ENCODE measurements around the gene ATRNL1.

Gene ATRNL1

GRCh38 chr10:115844591-115844990 is 751.4 kb downstream of the ATRNL1 start:
- ATAC-seq (ENCODE audit: insufficient read depth, low read depth), result no peak
- H3K79me2 ChIP-seq (ENCODE audit: insufficient read depth, low read length), result no peaks in the 10 kb centered on the region
- no peak for DNase-seq
- H2AFZ ChIP-seq (ENCODE audit: low read depth, low read length), result no peak overlapping the region
- no peak overlapping the region for H3K4me2 ChIP-seq (ENCODE audit: insufficient read depth, low read length)
- no peaks in the 10 kb centered on the region for H4K20me1 ChIP-seq (ENCODE audit: insufficient read depth, low read length)
- no peak overlapping the region for H3K9ac ChIP-seq (ENCODE audit: low read depth, low read length)
- H3K27me3 ChIP-seq (ENCODE audit: insufficient read depth, low read length, poor library complexity), result no peaks in the 10 kb centered on the region
- TF ChIP-seq CTCF (IDR thresholded peaks at IDR 0.05; ENCODE audit: borderline replicate concordance, extremely low read depth, low read length, poor library complexity, severe bottlenecking) (no peak), EZH2 (IDR thresholded peaks at IDR 0.05; ENCODE audit: borderline replicate concordance, low read depth, low read length, severe bottlenecking) (no peak)
- H3K36me3 ChIP-seq (ENCODE audit: insufficient read depth, low read length), result no peaks in the 10 kb centered on the region
- no peak overlapping the region for H3K4me3 ChIP-seq (ENCODE audit: low read depth in 1 of 2, low read length in 2 of 2)
- no peak overlapping the region for H3K27ac ChIP-seq (ENCODE audit: low read length)
- no peaks in the 10 kb centered on the region for H3K9me3 ChIP-seq (ENCODE audit: insufficient read depth, low read length, severe bottlenecking)
- H3K4me1 ChIP-seq (ENCODE audit: insufficient read depth, low read length), result no peaks in the 10 kb centered on the region

GRCh38 chr10:115845921-115846320 is 752.8 kb downstream of the ATRNL1 start:
- Histone ChIP-seq H3K27me3 (ENCODE audit: insufficient read depth, low read length, poor library complexity) (no peaks in the 10 kb centered on the region), H3K27ac (ENCODE audit: low read length) (no peak overlapping the region), H3K4me1 (ENCODE audit: insufficient read depth, low read length) (no peaks in the 10 kb centered on the region), H3K4me3 (ENCODE audit: low read depth in 1 of 2, low read length in 2 of 2) (no peak overlapping the region), H4K20me1 (ENCODE audit: insufficient read depth, low read length) (no peaks in the 10 kb centered on the region), H3K36me3 (ENCODE audit: insufficient read depth, low read length) (no peaks in the 10 kb centered on the region), H3K9me3 (ENCODE audit: insufficient read depth, low read length, severe bottlenecking) (no peaks in the 10 kb centered on the region), H2AFZ (ENCODE audit: low read depth, low read length) (no peak overlapping the region), H3K4me2 (ENCODE audit: insufficient read depth, low read length) (no peak overlapping the region), H3K9ac (ENCODE audit: low read depth, low read length) (no peak overlapping the region), H3K79me2 (ENCODE audit: insufficient read depth, low read length) (no peaks in the 10 kb centered on the region)
- DNase-seq (no peak), ATAC-seq (ENCODE audit: insufficient read depth, low read depth) (no peak)
- TF ChIP-seq CTCF (IDR thresholded peaks at IDR 0.05; ENCODE audit: borderline replicate concordance, extremely low read depth, low read length, poor library complexity, severe bottlenecking), result no peak
- no peak for TF ChIP-seq EZH2 (IDR thresholded peaks at IDR 0.05; ENCODE audit: borderline replicate concordance, low read depth, low read length, severe bottlenecking)

- H3K4me2 ChIP-seq (ENCODE audit: insufficient read depth, low read length), result no peak overlapping the region
- DNase-seq (no peak), ATAC-seq (ENCODE audit: insufficient read depth, low read depth) (no peak)
- no peak overlapping the region for H3K27ac ChIP-seq (ENCODE audit: low read length)
- no peak overlapping the region for H2AFZ ChIP-seq (ENCODE audit: low read depth, low read length)
- no peaks in the 10 kb centered on the region for H3K36me3 ChIP-seq (ENCODE audit: insufficient read depth, low read length)
- no peaks in the 10 kb centered on the region for H3K9me3 ChIP-seq (ENCODE audit: insufficient read depth, low read length, severe bottlenecking)
- H3K27me3 ChIP-seq (ENCODE audit: insufficient read depth, low read length, poor library complexity), result no peaks in the 10 kb centered on the region
- H3K4me3 ChIP-seq (ENCODE audit: low read depth in 1 of 2, low read length in 2 of 2), result no peak overlapping the region
- no peaks in the 10 kb centered on the region for H3K4me1 ChIP-seq (ENCODE audit: insufficient read depth, low read length)
- H3K79me2 ChIP-seq (ENCODE audit: insufficient read depth, low read length), result no peaks in the 10 kb centered on the region
- no peaks in the 10 kb centered on the region for H4K20me1 ChIP-seq (ENCODE audit: insufficient read depth, low read length)
- no peak overlapping the region for H3K9ac ChIP-seq (ENCODE audit: low read depth, low read length)
- TF ChIP-seq EZH2 (IDR thresholded peaks at IDR 0.05; ENCODE audit: borderline replicate concordance, low read depth, low read length, severe bottlenecking) (no peak), CTCF (IDR thresholded peaks at IDR 0.05; ENCODE audit: borderline replicate concordance, extremely low read depth, low read length, poor library complexity, severe bottlenecking) (no peak)
Measured at GRCh38 chr10:115846528-115846927, 753.4 kb downstream of the ATRNL1 start.

GRCh38 chr10:115849197-115849596 is 756.0 kb downstream of the ATRNL1 start:
- no peaks in the 10 kb centered on the region for H3K9me3 ChIP-seq (ENCODE audit: insufficient read depth, low read length, severe bottlenecking)
- H4K20me1 ChIP-seq (ENCODE audit: insufficient read depth, low read length), result no peaks in the 10 kb centered on the region
- no peaks in the 10 kb centered on the region for H3K79me2 ChIP-seq (ENCODE audit: insufficient read depth, low read length)
- TF ChIP-seq EZH2 (IDR thresholded peaks at IDR 0.05; ENCODE audit: borderline replicate concordance, low read depth, low read length, severe bottlenecking) (no peak), CTCF (IDR thresholded peaks at IDR 0.05; ENCODE audit: borderline replicate concordance, extremely low read depth, low read length, poor library complexity, severe bottlenecking) (no peak)
- no peaks in the 10 kb centered on the region for H3K27me3 ChIP-seq (ENCODE audit: insufficient read depth, low read length, poor library complexity)
- H3K4me2 ChIP-seq (ENCODE audit: insufficient read depth, low read length), result no peak overlapping the region
- DNase-seq (no peak), ATAC-seq (ENCODE audit: insufficient read depth, low read depth) (no peak)
- no peak overlapping the region for H3K4me3 ChIP-seq (ENCODE audit: low read depth in 1 of 2, low read length in 2 of 2)
- no peak overlapping the region for H3K27ac ChIP-seq (ENCODE audit: low read length)
- no peak overlapping the region for H2AFZ ChIP-seq (ENCODE audit: low read depth, low read length)
- no peaks in the 10 kb centered on the region for H3K36me3 ChIP-seq (ENCODE audit: insufficient read depth, low read length)
- no peak overlapping the region for H3K9ac ChIP-seq (ENCODE audit: low read depth, low read length)
- H3K4me1 ChIP-seq (ENCODE audit: insufficient read depth, low read length), result no peaks in the 10 kb centered on the region
